Heart left ventricle (tissue), 16 donors: ENCODE results near the gene ADAM23. TPM values are rescaled to one million over a fixed set of nuclear protein-coding genes. Genes with fewer than 3 reads are reported as not detected.

Experiments
- ATAC-seq, 4 donors: fragments of 200-7000 bp; cut with Tn5 transposase; one replicate each; pipeline ENCODE4 v1.9.1; 2020 to 2022; ENCODE audit warnings: moderate library complexity in 4 of 4, mild to moderate bottlenecking in 3 of 4, moderate number of reproducible peaks in 1 of 4
- DNase-seq, 5 donors: peaks; one replicate each; pipeline ENCODE4 v3.0.0-alpha.2; 2020
- H3K27ac ChIP-seq, 12 donors: fragments of 200-600 bp; sonication (generic) in 4 of 12; one replicate each; pipeline versions ENCODE4 v1.5.0 to v1.8.0; 2016 to 2022; ENCODE audit warnings: mild to moderate bottlenecking in 2 of 12
- H3K27me3 ChIP-seq, 9 donors: fragments of 200-600 bp; sonication (generic) in 2 of 9; one replicate each; pipeline versions ENCODE4 v1.5.1 to v1.8.0; 2016 to 2022; ENCODE audit warnings: mild to moderate bottlenecking in 3 of 9
- H3K36me3 ChIP-seq, 9 donors: fragments of 200-600 bp; sonication (generic) in 2 of 9; one replicate each; pipeline versions ENCODE4 v1.5.0 to v1.8.0; 2018 to 2022; ENCODE audit warnings: mild to moderate bottlenecking in 2 of 9
- H3K4me1 ChIP-seq, 12 donors: fragments of 200-600 bp; sonication (generic) in 4 of 12; one replicate each; pipeline versions ENCODE4 v1.5.0 to v1.8.0; 2016 to 2022; ENCODE audit warnings: mild to moderate bottlenecking in 3 of 12
- H3K4me3 ChIP-seq, 12 donors: fragments of 200-600 bp; sonication (generic) in 4 of 12; one replicate each; pipeline versions ENCODE4 v1.5.0 to v1.8.0; 2017 to 2022; ENCODE audit warnings: mild to moderate bottlenecking in 9 of 12, moderate library complexity in 4 of 12
- H3K9me3 ChIP-seq, 12 donors: fragments of 200-600 bp; sonication (generic) in 4 of 12; one replicate each; pipeline versions ENCODE4 v1.5.0 to v1.8.0; 2016 to 2022; ENCODE audit warnings: mild to moderate bottlenecking in 1 of 12
- POLR2A ChIP-seq, 2 donors: fragments of 450-650 bp; IDR thresholded peaks; one replicate each; pipeline ENCODE4 v1.6.1; 2017; ENCODE audit warnings: antibody characterized with exemption in 2 of 2, mild to moderate bottlenecking in 2 of 2, moderate library complexity in 2 of 2
- WGBS, 4 donors: extraction: QIAGEN DNeasy Blood & Tissue Kit in 2 of 4; methylation state at CpG; one replicate each; pipeline versions ENCODE4 v1.1.5 to v1.1.7; 2013 to 2018; 5-methylcytosine and 5-hydroxymethylcytosine counted together
- intact Hi-C, 10 donors: fragments of 100-400 bp; cut with DNase I; formaldehyde crosslinking; loops; one replicate each; pipeline versions ENCODE4 v1.11.1 to v1.14.2; 2022
- polyA plus RNA-seq, 2 donors: library from polyadenylated mRNA; stranded (reverse); fragments of 200-250 nt; gene quantifications; one replicate each; pipeline ENCODE4 v1.2.3, GENCODE V29; 2013
- total RNA-seq, 9 donors: library from RNA; depleted of rRNA in 2 of 9; stranded (reverse); fragments of >200 nt in 2 of 9; fragmentation: NEBNext Ultra II Directional in 3 of 9; extraction: Animal tissue kit (Norgen Biotek cat#: 25700) in 3 of 9; gene quantifications; one replicate each; pipeline versions ENCODE4 v1.1.0 to v1.2.4, GENCODE V29; 2016 to 2023
- TF ChIP-seq, protein P1 (sequence below), 12 donors: fragments of 200-600 bp; sonication (generic) in 4 of 12; IDR thresholded peaks; one replicate each; pipeline versions ENCODE4 v1.5.0 to v1.8.0; 2018 to 2022; ENCODE audit warnings: antibody characterized with exemption in 12 of 12, mild to moderate bottlenecking in 5 of 12
- donor health status: ischemic (EF 13 %, LVEDD 7.1; RV severe dilation, severe dysfunction).
- donor health status: healthy with polysubstance abuse.
- donor health status: DM: no; HTN: yes; CAD: no.
- donor health status: DM: no; HTN: no; CAD: no.
- donor health status: ischemic (EF 25% LVEDD 6.9; RV normal size, moderate dysfunction).
- donor health status: ischemic (EF 25% LVEDD 5.7; RV mildly dilated, moderate dysfunction).
- donor health status: healthy.
- donor health status: DM: yes; HTN: yes; CAD: no.
- donor health status: ischemic (EF 35%, LVEDD 5.7; RV mildly dilated, moderate dysfunction).
- donor health status: nonischemic (EF 11% LVEDD 7.7; RV severe dilation, severe dysfunction).
- donor health status: DM: yes; HTN: yes; CAD: no.
- donor health status: PGD.
- donor health status: ischemic (EF 29% LVEDD 5.4; RV normal size, mild dysfunction).
- donor health status: nonischemic (EF 23%, LVEDD 6.1; RV moderate dilation, normal function).

ADAM23 gene
- total and polyA plus RNA-seq, 11 donors = 18.6 to 87.4 (median 57.9) TPM

- 77 to 88% (median 85%) methylated on average over 1 of the region's 1 CpG for WGBS, 4 donors
- no peak overlapping the region for H3K27ac ChIP-seq
- no peak for DNase-seq
- no peaks in the 10 kb centered on the region for H3K27me3 ChIP-seq
- no peaks in the 10 kb centered on the region for H3K9me3 ChIP-seq
- intact Hi-C loops = loop anchor here in 4 of 10 donors (10.0 kb wide), 3 partner anchors 48 to 118 kb away; partner anchors contain the start of gene ADAM23 (in 2 of the 4)
- no peak for TF ChIP-seq POLR2A (IDR thresholded peaks at IDR 0.05)
- TF ChIP-seq, protein P1, sequence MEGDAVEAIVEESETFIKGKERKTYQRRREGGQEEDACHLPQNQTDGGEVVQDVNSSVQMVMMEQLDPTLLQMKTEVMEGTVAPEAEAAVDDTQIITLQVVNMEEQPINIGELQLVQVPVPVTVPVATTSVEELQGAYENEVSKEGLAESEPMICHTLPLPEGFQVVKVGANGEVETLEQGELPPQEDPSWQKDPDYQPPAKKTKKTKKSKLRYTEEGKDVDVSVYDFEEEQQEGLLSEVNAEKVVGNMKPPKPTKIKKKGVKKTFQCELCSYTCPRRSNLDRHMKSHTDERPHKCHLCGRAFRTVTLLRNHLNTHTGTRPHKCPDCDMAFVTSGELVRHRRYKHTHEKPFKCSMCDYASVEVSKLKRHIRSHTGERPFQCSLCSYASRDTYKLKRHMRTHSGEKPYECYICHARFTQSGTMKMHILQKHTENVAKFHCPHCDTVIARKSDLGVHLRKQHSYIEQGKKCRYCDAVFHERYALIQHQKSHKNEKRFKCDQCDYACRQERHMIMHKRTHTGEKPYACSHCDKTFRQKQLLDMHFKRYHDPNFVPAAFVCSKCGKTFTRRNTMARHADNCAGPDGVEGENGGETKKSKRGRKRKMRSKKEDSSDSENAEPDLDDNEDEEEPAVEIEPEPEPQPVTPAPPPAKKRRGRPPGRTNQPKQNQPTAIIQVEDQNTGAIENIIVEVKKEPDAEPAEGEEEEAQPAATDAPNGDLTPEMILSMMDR (IDR thresholded peaks at IDR 0.05) = no peak
- ATAC-seq = no peak
- no peaks in the 10 kb centered on the region for H3K36me3 ChIP-seq
- peaks cover 0 to 33% (median 3%) of the 10 kb centered on the region in 12 donors for H3K4me1 ChIP-seq
- H3K4me3 ChIP-seq = no peak overlapping the region
Measured at GRCh38 chr2:206512999-206513398, 69.7 kb downstream of the ADAM23 start.

DNA sequence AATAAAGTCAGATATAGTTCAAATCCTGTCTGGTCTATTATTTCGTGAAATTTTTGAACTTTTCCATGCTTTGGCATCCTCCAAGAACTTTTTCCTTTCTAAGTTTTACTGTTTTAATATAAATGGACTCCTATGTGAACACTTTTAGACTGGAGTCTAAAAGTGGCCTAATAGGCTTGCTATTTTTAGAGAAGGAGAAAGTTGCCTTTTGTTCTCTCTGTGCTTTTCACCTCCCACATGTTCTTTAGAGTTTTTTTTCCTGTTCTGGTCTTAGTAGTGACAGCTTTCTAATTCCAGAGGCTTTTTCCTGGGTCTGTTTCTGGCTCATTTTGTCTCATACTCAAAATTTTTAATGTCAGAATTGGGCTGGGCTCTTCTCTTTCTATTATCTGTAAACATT is 72.2 kb downstream of the ADAM23 start:
- peaks cover 0 to 33% (median 3%) of the 10 kb centered on the region in 12 donors for H3K4me1 ChIP-seq
- H3K9me3 ChIP-seq = no peaks in the 10 kb centered on the region
- intact Hi-C loops = loop anchor here in 4 of 10 donors (10.0 kb wide), 3 partner anchors 51 to 121 kb away; partner anchors contain the start of gene ADAM23 (in 2 of the 4)
- no peaks in the 10 kb centered on the region for H3K27me3 ChIP-seq
- no peak overlapping the region for H3K4me3 ChIP-seq
- no peaks in the 10 kb centered on the region for H3K36me3 ChIP-seq
- DNase-seq (no peak), ATAC-seq (peak; percentile 55 to 68 (median 60))
- peak overlapping the region in 4 of 12 donors; percentile 7 to 65 (median 15) for H3K27ac ChIP-seq
- no peak for TF ChIP-seq POLR2A (IDR thresholded peaks at IDR 0.05)
- TF ChIP-seq, protein P1 (IDR thresholded peaks at IDR 0.05) = no peak
- WGBS, 4 donors = 49 to 68% (median 55%) methylated on average over 1 of the region's 1 CpG

GRCh38 chr2:206518997-206519396 is 75.7 kb downstream of the ADAM23 start:
- intact Hi-C loops = loop anchor here in 4 of 10 donors (10.0 kb wide), 3 partner anchors 54 to 124 kb away; partner anchors contain the start of gene ADAM23 (in 2 of the 4)
- Histone ChIP-seq H3K9me3 (no peaks in the 10 kb centered on the region), H3K4me1 (peaks cover 0 to 19% (median 0%) of the 10 kb centered on the region in 12 donors), H3K27me3 (no peaks in the 10 kb centered on the region), H3K27ac (no peak overlapping the region), H3K36me3 (no peaks in the 10 kb centered on the region), H3K4me3 (no peak overlapping the region)
- DNase-seq (no peak), ATAC-seq (no peak)
- TF ChIP-seq POLR2A (IDR thresholded peaks at IDR 0.05) = no peak
- TF ChIP-seq, protein P1 (IDR thresholded peaks at IDR 0.05) = no peak
- WGBS, 4 donors = 63 to 84% (median 73%) methylated on average over 2 of the region's 2 CpGs

DNA sequence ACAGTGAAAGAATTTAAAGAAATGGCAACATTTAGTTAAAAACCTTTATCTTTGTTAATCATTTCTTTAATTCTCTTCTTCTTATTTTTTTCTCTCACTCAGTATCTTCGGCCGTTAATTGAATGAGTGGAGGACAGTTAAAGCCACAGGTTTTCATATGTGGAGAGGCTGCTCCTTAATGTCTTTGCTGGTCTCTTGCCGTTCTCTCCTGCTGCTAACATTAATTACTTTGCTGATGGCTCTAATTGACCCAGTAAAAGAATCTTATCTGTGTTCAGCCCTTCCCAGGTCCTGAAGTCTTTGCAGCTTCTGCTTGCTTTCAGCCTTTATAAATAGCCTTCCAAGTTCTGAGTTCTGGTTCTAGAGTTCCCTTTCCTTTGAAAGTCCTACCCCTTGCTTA is 77.1 kb downstream of the ADAM23 start:
- TF ChIP-seq, protein P1 (IDR thresholded peaks at IDR 0.05) = no peak
- TF ChIP-seq POLR2A (IDR thresholded peaks at IDR 0.05) = no peak
- H3K27ac ChIP-seq = no peak overlapping the region
- 60 to 78% (median 71%) methylated on average over 3 of the region's 3 CpGs for WGBS, 4 donors
- H3K4me3 ChIP-seq = no peak overlapping the region
- H3K27me3 ChIP-seq = no peaks in the 10 kb centered on the region
- peaks cover 0 to 12% (median 0%) of the 10 kb centered on the region in 12 donors for H3K4me1 ChIP-seq
- intact Hi-C loops = loop anchor here in 3 of 10 donors (5.0 to 10.0 kb wide), 3 partner anchors 73 to 126 kb away; partner anchors contain the start of gene ADAM23 (in 1 of the 3)
- H3K9me3 ChIP-seq = no peaks in the 10 kb centered on the region
- DNase-seq (no peak), ATAC-seq (no peak)
- no peaks in the 10 kb centered on the region for H3K36me3 ChIP-seq
